Nephron progenitor cell (in vitro differentiated cells): ENCODE results near the gene IARS2.

Experiments
- DNase-seq: peaks from one replicate; pipeline ENCODE4 v3.0.0; 2021
- H3K27ac Mint-ChIP-seq: 2 replicates; pipeline ENCODE4 v1.8.0; 2021; ENCODE audit warnings: mild to moderate bottlenecking, moderate library complexity, mixed read lengths
- H3K27me3 Mint-ChIP-seq: 2 replicates; pipeline ENCODE4 v1.8.0; 2021; ENCODE audit warnings: mild to moderate bottlenecking, low read depth, mixed read lengths; ENCODE audit not compliant: poor library complexity
- H3K36me3 Mint-ChIP-seq: 2 replicates; pipeline ENCODE4 v1.8.0; 2021; ENCODE audit warnings: low read depth, mixed read lengths
- H3K4me1 Mint-ChIP-seq: 2 replicates; pipeline ENCODE4 v1.8.0; 2021; ENCODE audit warnings: mixed read lengths
- H3K4me3 Mint-ChIP-seq: 2 replicates; pipeline ENCODE4 v1.8.0; 2021; ENCODE audit warnings: mild to moderate bottlenecking, moderate library complexity, mixed read lengths
- H3K9me3 Mint-ChIP-seq: 2 replicates; pipeline ENCODE4 v1.8.0; 2021; ENCODE audit warnings: mild to moderate bottlenecking, moderate library complexity, mixed read lengths
- TF ChIP-seq, protein P1 (sequence below): fragments of 200-600 bp; sonication (generic); IDR thresholded peaks from 2 replicates; pipeline ENCODE4 v1.5.0; 2021; ENCODE audit warnings: antibody characterized with exemption

Gene IARS2

DNA sequence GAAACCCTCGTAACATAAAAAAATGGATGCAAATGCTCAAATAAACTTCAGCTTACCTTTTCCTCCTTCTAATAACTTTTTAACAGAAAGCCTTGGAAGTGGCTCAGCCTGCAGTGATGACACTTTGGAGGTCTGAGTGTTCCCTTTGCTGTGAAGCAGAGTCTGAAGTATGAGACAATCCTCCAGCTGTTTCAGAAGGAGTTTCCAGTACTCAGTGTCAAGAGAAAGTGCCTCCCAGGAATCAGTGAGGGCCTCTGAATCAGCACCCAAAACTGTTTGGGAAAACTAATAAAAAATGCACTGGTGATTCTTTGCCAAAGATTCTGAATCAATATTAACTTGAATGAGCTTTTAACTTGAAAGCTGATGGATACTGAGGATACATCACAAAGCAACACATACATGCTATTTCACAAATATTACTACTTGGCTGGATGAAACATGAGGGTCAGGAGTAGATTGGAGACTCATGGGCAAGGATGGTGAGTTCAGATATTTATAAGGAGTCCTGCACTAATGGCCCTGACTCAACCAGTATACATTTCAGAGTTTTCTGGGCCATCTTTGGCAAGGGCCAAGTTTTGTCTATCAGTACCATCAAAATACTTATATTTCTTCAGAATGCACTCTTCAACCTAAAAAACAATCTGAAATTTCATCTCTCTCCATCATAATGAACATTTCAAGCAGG lies 77.0 kb downstream of the IARS2 start:
- Mint-ChIP-seq H3K27ac (no peak overlapping the region), H3K4me3 (no peak overlapping the region), H3K9me3 (no peaks in the 10 kb centered on the region), H3K27me3 (no peaks in the 10 kb centered on the region), H3K36me3 (peaks cover 54% of the 10 kb centered on the region), H3K4me1 (no peaks in the 10 kb centered on the region)
- TF ChIP-seq, protein P1, sequence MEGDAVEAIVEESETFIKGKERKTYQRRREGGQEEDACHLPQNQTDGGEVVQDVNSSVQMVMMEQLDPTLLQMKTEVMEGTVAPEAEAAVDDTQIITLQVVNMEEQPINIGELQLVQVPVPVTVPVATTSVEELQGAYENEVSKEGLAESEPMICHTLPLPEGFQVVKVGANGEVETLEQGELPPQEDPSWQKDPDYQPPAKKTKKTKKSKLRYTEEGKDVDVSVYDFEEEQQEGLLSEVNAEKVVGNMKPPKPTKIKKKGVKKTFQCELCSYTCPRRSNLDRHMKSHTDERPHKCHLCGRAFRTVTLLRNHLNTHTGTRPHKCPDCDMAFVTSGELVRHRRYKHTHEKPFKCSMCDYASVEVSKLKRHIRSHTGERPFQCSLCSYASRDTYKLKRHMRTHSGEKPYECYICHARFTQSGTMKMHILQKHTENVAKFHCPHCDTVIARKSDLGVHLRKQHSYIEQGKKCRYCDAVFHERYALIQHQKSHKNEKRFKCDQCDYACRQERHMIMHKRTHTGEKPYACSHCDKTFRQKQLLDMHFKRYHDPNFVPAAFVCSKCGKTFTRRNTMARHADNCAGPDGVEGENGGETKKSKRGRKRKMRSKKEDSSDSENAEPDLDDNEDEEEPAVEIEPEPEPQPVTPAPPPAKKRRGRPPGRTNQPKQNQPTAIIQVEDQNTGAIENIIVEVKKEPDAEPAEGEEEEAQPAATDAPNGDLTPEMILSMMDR = no peak
- no peak for DNase-seq

DNA sequence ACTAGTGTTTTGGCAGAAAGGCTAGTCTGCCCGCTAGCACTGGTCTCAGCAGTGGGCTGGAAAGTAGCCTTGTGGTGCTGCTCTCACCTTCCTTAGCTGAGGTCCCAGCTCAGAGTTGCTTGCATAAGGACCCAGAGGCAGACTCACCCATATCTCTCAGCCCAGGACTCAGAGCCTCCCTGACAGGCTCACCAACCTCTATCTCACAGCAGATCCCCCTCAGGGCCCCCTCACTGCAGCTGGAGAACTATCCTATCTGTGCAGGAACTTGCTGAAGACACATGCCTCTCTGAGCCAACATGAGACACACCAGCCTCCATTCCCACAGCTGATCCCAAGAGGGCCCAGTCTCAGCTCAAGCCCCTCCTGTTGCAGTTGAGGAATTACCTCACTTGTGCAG lies 82.6 kb downstream of the IARS2 start:
- DNase-seq = no peak
- H3K4me3 Mint-ChIP-seq = no peak overlapping the region
- H3K27me3 Mint-ChIP-seq = no peaks in the 10 kb centered on the region
- no peak overlapping the region for H3K27ac Mint-ChIP-seq
- TF ChIP-seq, protein P1 = no peak
- no peaks in the 10 kb centered on the region for H3K4me1 Mint-ChIP-seq
- no peaks in the 10 kb centered on the region for H3K9me3 Mint-ChIP-seq
- peaks cover 72% of the 10 kb centered on the region for H3K36me3 Mint-ChIP-seq

DNA sequence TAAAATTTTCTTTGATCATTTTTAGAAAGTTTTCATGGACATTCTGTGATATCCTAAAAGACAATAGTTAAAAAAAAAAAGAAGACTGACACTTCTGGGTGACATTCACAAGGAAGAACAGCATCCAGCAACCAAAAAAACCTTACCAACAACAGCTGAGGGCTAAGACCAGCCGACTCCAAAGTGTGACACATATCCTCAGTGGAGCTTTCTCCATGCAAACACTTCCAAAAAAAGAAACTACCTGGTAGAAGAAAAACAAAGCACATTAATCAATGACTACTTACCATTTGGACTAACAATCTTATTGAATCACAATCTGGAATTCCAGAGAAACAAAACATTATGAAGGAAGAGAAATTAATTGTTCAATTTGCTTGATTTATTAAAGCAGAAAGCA lies 88.2 kb downstream of the IARS2 start:
- Mint-ChIP-seq H3K36me3 (peaks cover 57% of the 10 kb centered on the region), H3K4me3 (no peak overlapping the region), H3K9me3 (no peaks in the 10 kb centered on the region), H3K27me3 (no peaks in the 10 kb centered on the region), H3K27ac (no peak overlapping the region), H3K4me1 (no peaks in the 10 kb centered on the region)
- no peak for DNase-seq
- TF ChIP-seq, protein P1 = no peak

DNA sequence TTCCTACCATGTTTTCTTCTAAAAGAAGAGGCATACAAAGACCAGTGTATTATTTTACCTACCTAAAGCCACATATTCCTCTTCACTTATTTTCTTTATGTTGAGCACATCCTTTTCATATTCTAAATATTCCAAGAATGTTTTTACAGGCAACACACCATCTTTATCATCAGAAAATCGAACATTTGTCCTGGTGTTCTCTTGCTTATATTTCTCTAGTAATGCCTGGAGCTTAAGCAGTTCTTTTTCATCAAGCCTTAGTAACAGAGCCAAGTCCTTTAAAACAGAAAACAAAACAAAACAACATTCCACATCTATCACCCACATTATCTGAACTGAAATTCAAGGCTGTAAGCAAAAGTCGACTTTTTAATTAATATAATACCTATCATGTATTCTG lies 88.7 kb downstream of the IARS2 start:
- Mint-ChIP-seq H3K36me3 (peaks cover 57% of the 10 kb centered on the region), H3K9me3 (no peaks in the 10 kb centered on the region), H3K4me1 (no peaks in the 10 kb centered on the region), H3K27me3 (no peaks in the 10 kb centered on the region), H3K4me3 (no peak overlapping the region), H3K27ac (no peak overlapping the region)
- DNase-seq = no peak
- TF ChIP-seq, protein P1 = no peak

DNA sequence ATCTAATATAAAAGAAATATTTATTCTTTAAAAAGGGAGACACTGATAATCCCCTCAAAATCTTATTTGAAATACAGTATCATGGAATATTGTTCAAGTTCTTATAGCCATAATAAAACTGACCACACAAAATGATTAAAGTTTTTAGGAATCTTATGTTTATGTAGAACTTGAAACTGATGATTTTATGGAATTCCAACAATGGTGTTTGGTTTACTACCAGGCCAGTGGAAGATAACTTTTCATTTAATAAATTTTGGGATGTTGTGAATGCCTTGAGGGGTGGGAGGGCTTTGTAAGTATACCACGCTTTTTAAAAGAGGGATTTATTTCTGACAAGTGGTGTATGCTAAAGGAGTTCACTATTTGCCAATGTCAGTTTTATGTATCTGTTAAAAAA lies 90.6 kb downstream of the IARS2 start:
- no peak for DNase-seq
- no peak overlapping the region for H3K4me3 Mint-ChIP-seq
- no peak overlapping the region for H3K27ac Mint-ChIP-seq
- peaks cover 50% of the 10 kb centered on the region for H3K36me3 Mint-ChIP-seq
- TF ChIP-seq, protein P1 = no peak
- no peaks in the 10 kb centered on the region for H3K9me3 Mint-ChIP-seq
- H3K27me3 Mint-ChIP-seq = no peaks in the 10 kb centered on the region
- H3K4me1 Mint-ChIP-seq = no peaks in the 10 kb centered on the region

DNA sequence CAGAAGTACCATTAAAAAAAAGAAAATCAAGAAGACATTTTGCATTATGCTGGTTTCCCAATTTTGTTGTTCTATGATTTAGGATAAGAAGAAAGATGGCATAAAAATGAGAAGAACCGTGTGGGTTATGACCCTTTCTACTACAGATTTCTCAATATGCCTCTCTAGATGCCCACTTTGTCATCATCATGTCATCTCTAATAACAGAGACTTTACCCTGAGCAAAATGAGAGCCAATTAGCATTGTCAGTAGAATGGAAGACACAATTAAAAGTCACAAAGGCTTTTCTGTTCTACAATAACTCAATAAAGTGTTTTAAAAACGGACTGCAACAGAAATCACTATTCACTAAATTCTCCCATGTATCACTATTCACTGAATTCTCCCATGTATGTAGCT lies 92.8 kb downstream of the IARS2 start:
- TF ChIP-seq, protein P1 = no peak
- Mint-ChIP-seq H3K36me3 (peaks cover 38% of the 10 kb centered on the region), H3K4me3 (no peak overlapping the region), H3K27me3 (no peaks in the 10 kb centered on the region), H3K4me1 (no peaks in the 10 kb centered on the region), H3K9me3 (no peaks in the 10 kb centered on the region), H3K27ac (no peak overlapping the region)
- DNase-seq = no peak
